Activated T-cell treated with anti-CD3 and anti-CD28 coated beads, Interleukin-2, amount 50 U/mL, for 4 hours (primary cell): Measurements from ENCODE around the gene BATF3. TPM values are rescaled to one million over a fixed set of nuclear protein-coding genes. Genes with fewer than 3 reads are reported as not detected.
"Not testable (repeated sequence)": the region's sequence is repeated elsewhere in the genome, so short reads cannot be mapped to it uniquely, and the experiment has no call there.

Experiments
- ATAC-seq, 2 donors: fragments of 200-7000 bp; cut with Tn5 transposase; one replicate each; pipeline ENCODE4 v1.10.0; 2021
- DNase-seq: peaks from one replicate; pipeline ENCODE4 v3.0.0-alpha.2; 2020
- H3K27me3 Mint-ChIP-seq: one replicate; pipeline ENCODE4 v1.8.0; 2021; ENCODE audit warnings: low read depth, mixed read lengths
- H3K36me3 Mint-ChIP-seq: one replicate; pipeline ENCODE4 v1.8.0; 2022; ENCODE audit warnings: mixed read lengths; ENCODE audit not compliant: insufficient read depth
- H3K4me1 Mint-ChIP-seq: one replicate; pipeline ENCODE4 v1.8.0; 2021; ENCODE audit warnings: low read depth, mixed read lengths
- H3K4me3 Mint-ChIP-seq: one replicate; pipeline ENCODE4 v1.8.0; 2021; ENCODE audit warnings: mild to moderate bottlenecking, moderate library complexity, mixed read lengths
- H3K9me3 Mint-ChIP-seq: one replicate; pipeline ENCODE4 v1.8.0; 2021; ENCODE audit warnings: mixed read lengths
- total RNA-seq, 3 donors: library from RNA; stranded (reverse); gene quantifications; one replicate each; pipeline ENCODE4 v1.2.1, GENCODE V29; 2021

The BATF3 gene
- total RNA-seq, 3 donors from 2014 or later, result 54.2 to 75.8 (median 64.8) TPM

DNA sequence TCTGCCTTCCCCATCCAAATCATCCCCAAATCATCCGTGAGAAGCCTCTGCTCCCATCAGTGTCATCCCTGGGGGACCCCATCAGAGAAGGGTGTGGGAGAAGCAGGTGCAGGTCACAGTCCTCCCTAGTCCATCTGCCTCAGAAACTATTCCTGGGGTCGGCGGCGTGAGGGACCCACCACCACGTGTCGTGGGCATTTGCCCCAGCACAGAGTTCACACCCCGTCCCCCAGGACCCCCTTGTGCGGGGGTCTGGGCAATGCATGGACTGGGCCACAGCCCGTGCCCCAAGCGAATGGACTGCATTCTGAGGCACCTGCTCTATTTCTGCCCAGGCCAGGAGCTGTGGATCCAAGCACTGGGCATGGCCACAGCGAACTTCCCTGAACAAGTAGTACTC, 52.6 kb downstream of the BATF3 start:
- Mint-ChIP-seq H3K36me3 (no peaks in the 10 kb centered on the region), H3K27me3 (no peaks in the 10 kb centered on the region), H3K4me1 (no peaks in the 10 kb centered on the region), H3K4me3 (no peak overlapping the region), H3K9me3 (no peaks in the 10 kb centered on the region)
- ATAC-seq (no peak), DNase-seq (no peak)

GRCh38 chr1:212646588-212646987, 53.1 kb downstream of the BATF3 start:
- no peaks in the 10 kb centered on the region for H3K4me1 Mint-ChIP-seq

GRCh38 chr1:212645546-212646543, 53.8 kb downstream of the BATF3 start:
- Mint-ChIP-seq H3K36me3 (no peaks in the 10 kb centered on the region), H3K9me3 (peaks cover 2% of the 10 kb centered on the region), H3K4me3 (no peak overlapping the region), H3K4me1 (no peaks in the 10 kb centered on the region), H3K27me3 (no peaks in the 10 kb centered on the region)
- ATAC-seq (no peak), DNase-seq (no peak)

More at GRCh38 chr1:212646588-212646987, 53.1 kb downstream of the BATF3 start:
- DNase-seq, result no peak
- Mint-ChIP-seq H3K27me3 (no peaks in the 10 kb centered on the region), H3K36me3 (no peaks in the 10 kb centered on the region), H3K9me3 (no peaks in the 10 kb centered on the region), H3K4me3 (no peak overlapping the region)
- ATAC-seq, result no peak

GRCh38 chr1:212644866-212645545, 54.6 kb downstream of the BATF3 start:
- H3K36me3 Mint-ChIP-seq, result no peaks in the 10 kb centered on the region
- H3K4me1 Mint-ChIP-seq, result no peaks in the 10 kb centered on the region
- DNase-seq (no peak), ATAC-seq (no peak)
- H3K27me3 Mint-ChIP-seq, result peaks cover 4% of the 10 kb centered on the region
- peaks cover 6% of the 10 kb centered on the region for H3K9me3 Mint-ChIP-seq
- no peak overlapping the region for H3K4me3 Mint-ChIP-seq

GRCh38 chr1:212643877-212644276, 55.8 kb downstream of the BATF3 start:
- no peak for DNase-seq
- Mint-ChIP-seq H3K4me3 (no peak overlapping the region), H3K4me1 (no peaks in the 10 kb centered on the region), H3K27me3 (peaks cover 7% of the 10 kb centered on the region), H3K9me3 (peaks cover 6% of the 10 kb centered on the region), H3K36me3 (no peaks in the 10 kb centered on the region)
- ATAC-seq, result no peak

DNA sequence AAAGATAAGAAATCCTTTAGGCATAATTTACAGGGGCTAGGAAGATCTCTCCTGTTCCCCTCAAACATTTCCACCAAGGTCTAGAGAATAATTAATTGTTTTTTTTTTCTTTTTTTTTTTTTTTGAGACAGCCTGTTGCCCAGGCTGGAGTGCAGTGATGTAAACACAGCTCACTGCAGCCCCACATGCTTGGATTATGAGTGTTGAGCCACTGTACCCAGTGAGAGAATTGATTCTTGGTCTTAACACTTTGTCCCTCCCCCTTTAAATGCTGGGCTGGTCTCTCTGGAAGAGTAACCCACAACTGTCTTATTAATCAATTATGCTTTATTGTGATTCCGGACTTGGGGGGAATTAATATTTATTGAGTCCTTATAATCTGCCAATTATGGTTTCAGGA, 57.7 kb downstream of the BATF3 start:
- ATAC-seq, result no peak
- peaks cover 6% of the 10 kb centered on the region for H3K4me1 Mint-ChIP-seq
- no peak overlapping the region for H3K4me3 Mint-ChIP-seq
- H3K9me3 Mint-ChIP-seq, result peaks cover 6% of the 10 kb centered on the region
- no peak for DNase-seq
- H3K27me3 Mint-ChIP-seq, result peaks cover 13% of the 10 kb centered on the region
- no peaks in the 10 kb centered on the region for H3K36me3 Mint-ChIP-seq

DNA sequence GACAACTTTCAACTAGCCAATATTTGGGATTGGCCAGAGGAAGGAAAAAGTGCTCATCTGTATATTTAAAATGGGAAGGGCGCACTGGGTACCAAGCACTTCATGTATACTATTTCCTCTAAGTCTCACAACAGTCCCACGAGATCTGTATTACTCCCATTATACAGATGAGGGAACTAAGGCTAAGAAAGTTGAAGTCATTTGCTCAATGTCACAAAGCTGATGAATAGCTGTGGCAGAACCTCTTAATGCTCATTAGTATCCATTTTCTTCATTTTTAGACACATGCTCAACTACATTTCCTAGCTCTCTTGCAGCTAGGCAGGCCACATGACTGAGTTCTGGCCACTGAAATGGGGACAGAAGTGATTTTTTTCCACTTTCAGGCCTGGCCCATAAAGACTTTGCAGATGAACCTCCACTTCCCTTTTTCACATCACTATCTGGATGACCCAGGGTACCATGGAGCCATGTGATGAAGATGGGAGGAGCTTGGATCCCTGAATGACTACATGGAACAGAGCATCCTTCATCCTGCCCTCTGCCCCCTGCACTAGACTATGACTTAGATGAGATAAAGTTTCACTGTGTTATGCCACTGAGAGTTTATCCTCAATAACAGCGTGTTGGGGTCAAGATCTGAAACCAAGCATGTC, 59.3 kb downstream of the BATF3 start:
- peaks cover 21% of the 10 kb centered on the region for H3K4me1 Mint-ChIP-seq
- DNase-seq, result no peak
- no peak overlapping the region for H3K4me3 Mint-ChIP-seq
- no peaks in the 10 kb centered on the region for H3K36me3 Mint-ChIP-seq
- no peak for ATAC-seq
- peaks cover 6% of the 10 kb centered on the region for H3K9me3 Mint-ChIP-seq
- H3K27me3 Mint-ChIP-seq, result peaks cover 13% of the 10 kb centered on the region

- not testable (repeated sequence) for H3K36me3 Mint-ChIP-seq, H3K4me3 Mint-ChIP-seq, ATAC-seq, DNase-seq, H3K9me3 Mint-ChIP-seq
- Mint-ChIP-seq H3K27me3 (peaks cover 13% of the 10 kb centered on the region), H3K4me1 (peaks cover 27% of the 10 kb centered on the region)
Measured at GRCh38 chr1:212639524-212639923, 60.1 kb downstream of the BATF3 start.

DNA sequence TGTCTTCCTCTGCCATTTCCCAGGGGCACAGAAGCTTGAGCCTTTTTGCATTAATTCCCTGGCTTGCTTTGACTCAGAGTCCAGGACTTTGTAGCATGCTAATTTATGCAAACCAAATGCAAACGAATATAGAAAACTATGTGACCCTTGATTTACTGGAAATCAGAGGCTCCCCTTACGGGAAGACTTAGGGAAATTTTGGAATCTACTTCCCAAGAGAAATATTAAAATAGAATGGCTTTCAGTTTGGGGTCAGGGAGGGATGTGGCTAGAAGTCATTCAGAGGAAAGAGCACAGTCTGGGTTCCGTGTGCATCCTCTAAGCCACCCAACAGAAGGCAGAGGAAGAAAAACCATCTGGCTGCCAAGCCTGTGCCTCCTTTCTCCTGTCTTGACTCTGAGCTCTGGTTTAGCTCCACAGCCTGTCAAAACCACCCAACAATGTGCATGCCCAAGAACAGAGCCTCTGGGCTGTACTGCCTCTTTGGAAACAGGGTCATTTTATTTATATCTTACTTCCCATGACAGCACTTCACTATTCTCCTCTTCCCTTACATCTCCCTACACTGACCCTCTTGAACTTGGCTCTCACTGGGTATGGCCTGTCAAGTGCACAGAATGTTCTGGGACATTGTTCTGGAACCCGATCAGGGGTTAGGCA, 61.0 kb downstream of the BATF3 start:
- peaks cover 13% of the 10 kb centered on the region for H3K27me3 Mint-ChIP-seq
- no peak for ATAC-seq
- H3K4me1 Mint-ChIP-seq, result peaks cover 27% of the 10 kb centered on the region
- peaks cover 9% of the 10 kb centered on the region for H3K9me3 Mint-ChIP-seq
- DNase-seq, result no peak
- no peak overlapping the region for H3K4me3 Mint-ChIP-seq
- H3K36me3 Mint-ChIP-seq, result no peaks in the 10 kb centered on the region

DNA sequence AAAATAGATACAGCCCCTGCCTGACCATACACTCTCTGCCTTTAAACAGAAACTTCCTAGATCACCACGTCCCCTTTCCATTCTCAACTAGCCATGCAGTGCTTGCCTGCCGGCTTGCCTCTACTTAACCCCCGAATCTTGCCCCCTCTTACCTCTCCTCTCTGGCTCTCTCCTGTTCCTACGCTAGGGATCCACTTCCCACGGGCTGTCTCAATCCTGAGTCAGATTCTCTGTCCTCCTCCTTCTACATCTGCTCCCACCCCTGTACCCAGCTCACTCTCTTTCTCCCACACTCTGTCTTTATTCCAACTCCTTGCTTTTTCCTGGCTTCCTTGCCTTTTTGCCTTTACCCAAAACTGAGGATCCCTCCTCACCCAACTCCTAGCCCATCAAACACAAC, 61.7 kb downstream of the BATF3 start:
- no peak for ATAC-seq
- H3K4me3 Mint-ChIP-seq, result no peak overlapping the region
- H3K4me1 Mint-ChIP-seq, result peaks cover 27% of the 10 kb centered on the region
- DNase-seq, result no peak
- peaks cover 13% of the 10 kb centered on the region for H3K27me3 Mint-ChIP-seq
- no peaks in the 10 kb centered on the region for H3K36me3 Mint-ChIP-seq
- peaks cover 9% of the 10 kb centered on the region for H3K9me3 Mint-ChIP-seq

Other genes with a start within 250 kb of the BATF3 start
- 10 to 100 TPM; 14.8 to 27.2 (median 16.8) TPM for gene ATF3, start 91.1 kb downstream of the BATF3 start, total RNA-seq
- 10 to 100 TPM; 31.1 to 39.8 (median 31.8) TPM for gene NSL1, start 91.9 kb upstream of the BATF3 start, total RNA-seq
- gene TATDN3, start 92.1 kb upstream of the BATF3 start, total RNA-seq, result 10 to 100 TPM; 15.5 to 20.1 (median 15.8) TPM
- not detected for gene SPATA45, start 147.8 kb upstream of the BATF3 start, total RNA-seq
- gene FLVCR1, start 158.4 kb upstream of the BATF3 start, total RNA-seq, result 10 to 100 TPM; 10.2 to 14.7 (median 14.0) TPM